Peyer's patch (tissue), 4 donors: ENCODE measurements around the gene SLU7.

Experiments used
- CTCF ChIP-seq, 6 experiments: fragments of 450-650 bp in 4 of 6; fragments of 200-600 bp in 2 of 6; sonication (generic) in 1 of 6; IDR thresholded peaks; one replicate each; pipeline ENCODE4 v1.5.1; 2017 to 2019; ENCODE audit warnings: antibody characterized with exemption in 6 of 6, mild to moderate bottlenecking in 3 of 6, moderate library complexity in 1 of 6
- POLR2A ChIP-seq, 2 donors: fragments of 450-650 bp; IDR thresholded peaks; one replicate each; pipeline ENCODE4 v1.5.1; 2017; ENCODE audit warnings: antibody characterized with exemption in 2 of 2, mild to moderate bottlenecking in 2 of 2, moderate library complexity in 2 of 2

DNA sequence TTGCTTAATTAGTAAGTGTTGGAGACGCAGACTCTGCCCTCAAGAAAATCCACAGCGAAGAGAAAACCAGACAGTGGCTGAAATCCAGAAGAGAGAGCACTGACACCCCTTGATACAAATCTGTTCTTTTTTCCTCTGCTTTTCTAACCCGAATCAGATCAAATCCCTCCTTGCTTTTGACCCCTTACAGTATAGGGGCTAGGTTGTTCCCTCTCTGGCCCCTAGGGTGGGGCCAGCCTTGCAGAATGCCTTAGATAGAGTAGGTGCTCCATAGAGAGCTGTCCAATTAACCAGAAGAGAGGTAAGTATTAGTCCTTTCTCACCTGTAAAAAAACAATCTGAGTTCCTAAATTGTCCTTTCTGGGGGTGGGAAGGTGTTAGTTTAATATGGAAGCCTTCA, 58.6 kb downstream of the SLU7 start:
- TF ChIP-seq CTCF (IDR thresholded peaks at IDR 0.05): no peak
- TF ChIP-seq POLR2A (IDR thresholded peaks at IDR 0.05): no peak
